ENCODE measurements around the gene DRAM1.

The DRAM1 gene

GRCh38 chr12:101942250-101942605 lies 64.8 kb downstream of the DRAM1 start:
- no peak for DNase-seq

- DNase-seq = peak in 1 of 2 experiments; percentile 12
Observed at GRCh38 chr12:101945369-101946232, 68.2 kb downstream of the DRAM1 start.

GRCh38 chr12:101946233-101946611 lies 68.8 kb downstream of the DRAM1 start:
- DNase-seq = no peak

- DNase-seq = no peak
Observed at GRCh38 chr12:101947316-101947715, 69.9 kb downstream of the DRAM1 start.

GRCh38 chr12:101948365-101948764 lies 71.0 kb downstream of the DRAM1 start:
- DNase-seq = no peak

GRCh38 chr12:101951002-101951670 lies 73.8 kb downstream of the DRAM1 start:
- DNase-seq = no peak

- no peak for DNase-seq
Observed at GRCh38 chr12:101954113-101954512, 76.7 kb downstream of the DRAM1 start.

GRCh38 chr12:101954676-101955075 lies 77.3 kb downstream of the DRAM1 start:
- no peak for DNase-seq

- no peak for DNase-seq
Observed at GRCh38 chr12:101957252-101957959, 80.0 kb downstream of the DRAM1 start.

GRCh38 chr12:101959607-101960006 lies 82.2 kb downstream of the DRAM1 start:
- DNase-seq = no peak

- no peak for DNase-seq
Observed at GRCh38 chr12:101962486-101962885, 85.1 kb downstream of the DRAM1 start.

- no peak for DNase-seq
Observed at GRCh38 chr12:101963697-101964096, 86.3 kb downstream of the DRAM1 start.

- no peak for DNase-seq
Observed at GRCh38 chr12:101966496-101966895, 89.1 kb downstream of the DRAM1 start.

GRCh38 chr12:101967506-101967905 lies 90.1 kb downstream of the DRAM1 start:
- no peak for DNase-seq

- no peak for DNase-seq
Observed at GRCh38 chr12:101968770-101969169, 91.4 kb downstream of the DRAM1 start.
